ENCODE measurements around the gene GPR34.
A peak's percentile ranks its signal among the peaks of the same experiment; 100 is the strongest.
"Not testable (repeated sequence)": the region's sequence is repeated elsewhere in the genome, so short reads cannot be mapped to it uniquely, and the experiment has no call there.

The GPR34 gene

GRCh38 chrX:41670112-41670511, 18.7 kb upstream of the GPR34 start:
- DNase-seq (ENCODE audit: low read depth): no peak
- H3K27me3 ChIP-seq (replicated peaks; ENCODE audit: control insufficient read depth, insufficient read depth, low read length): peaks cover 15% of the 10 kb centered on the region
- H3K9me3 ChIP-seq (ENCODE audit: control insufficient read depth, low read length): no peaks in the 10 kb centered on the region
- no peak overlapping the region for H3K9ac ChIP-seq (ENCODE audit: low read length)
- H3K36me3 ChIP-seq (ENCODE audit: control insufficient read depth, insufficient read depth, low read length, severe bottlenecking): no peaks in the 10 kb centered on the region
- no peak overlapping the region for H3K4me3 ChIP-seq (ENCODE audit: low read length)
- H3K4me1 ChIP-seq (ENCODE audit: control insufficient read depth, insufficient read depth, low read length): peaks cover 10% of the 10 kb centered on the region

GRCh38 chrX:41671082-41671481, 17.7 kb upstream of the GPR34 start:
- peaks cover 5% of the 10 kb centered on the region for H3K4me1 ChIP-seq (ENCODE audit: control insufficient read depth, insufficient read depth, low read length)
- H3K4me3 ChIP-seq (ENCODE audit: low read length): no peak overlapping the region
- H3K9ac ChIP-seq (ENCODE audit: low read length): no peak overlapping the region
- H3K27me3 ChIP-seq (replicated peaks; ENCODE audit: control insufficient read depth, insufficient read depth, low read length): peaks cover 15% of the 10 kb centered on the region
- H3K9me3 ChIP-seq (ENCODE audit: control insufficient read depth, low read length): no peaks in the 10 kb centered on the region
- H3K36me3 ChIP-seq (ENCODE audit: control insufficient read depth, insufficient read depth, low read length, severe bottlenecking): no peaks in the 10 kb centered on the region
- no peak for DNase-seq (ENCODE audit: low read depth)

- DNase-seq (ENCODE audit: low read depth): no peak
- peaks cover 15% of the 10 kb centered on the region for H3K27me3 ChIP-seq (replicated peaks; ENCODE audit: control insufficient read depth, insufficient read depth, low read length)
- no peaks in the 10 kb centered on the region for H3K36me3 ChIP-seq (ENCODE audit: control insufficient read depth, insufficient read depth, low read length, severe bottlenecking)
- H3K4me3 ChIP-seq (ENCODE audit: low read length): no peak overlapping the region
- H3K9ac ChIP-seq (ENCODE audit: low read length): no peak overlapping the region
- H3K9me3 ChIP-seq (ENCODE audit: control insufficient read depth, low read length): no peaks in the 10 kb centered on the region
- H3K4me1 ChIP-seq (ENCODE audit: control insufficient read depth, insufficient read depth, low read length): no peaks in the 10 kb centered on the region
Observed at GRCh38 chrX:41672643-41673042, 16.1 kb upstream of the GPR34 start.

GRCh38 chrX:41676361-41676760, 12.4 kb upstream of the GPR34 start:
- not testable (repeated sequence) for H3K36me3 ChIP-seq (ENCODE audit: control insufficient read depth, insufficient read depth, low read length, severe bottlenecking); H3K27me3 ChIP-seq (replicated peaks; ENCODE audit: control insufficient read depth, insufficient read depth, low read length); H3K4me1 ChIP-seq (ENCODE audit: control insufficient read depth, insufficient read depth, low read length); H3K9ac ChIP-seq (ENCODE audit: low read length); H3K4me3 ChIP-seq (ENCODE audit: low read length); H3K9me3 ChIP-seq (ENCODE audit: control insufficient read depth, low read length); DNase-seq (ENCODE audit: low read depth)

- H3K9ac ChIP-seq (ENCODE audit: low read length): no peak overlapping the region
- H3K36me3 ChIP-seq (ENCODE audit: control insufficient read depth, insufficient read depth, low read length, severe bottlenecking): no peaks in the 10 kb centered on the region
- no peak for DNase-seq (ENCODE audit: low read depth)
- no peaks in the 10 kb centered on the region for H3K9me3 ChIP-seq (ENCODE audit: control insufficient read depth, low read length)
- H3K4me3 ChIP-seq (ENCODE audit: low read length): no peak overlapping the region
- no peaks in the 10 kb centered on the region for H3K4me1 ChIP-seq (ENCODE audit: control insufficient read depth, insufficient read depth, low read length)
- H3K27me3 ChIP-seq (replicated peaks; ENCODE audit: control insufficient read depth, insufficient read depth, low read length): peaks cover 8% of the 10 kb centered on the region
Observed at GRCh38 chrX:41677183-41678060, 11.4 kb upstream of the GPR34 start.

- Histone ChIP-seq H3K27me3 (replicated peaks; ENCODE audit: control insufficient read depth, insufficient read depth, low read length) (peaks cover 10% of the 10 kb centered on the region), H3K4me1 (ENCODE audit: control insufficient read depth, insufficient read depth, low read length) (no peaks in the 10 kb centered on the region), H3K9ac (ENCODE audit: low read length) (no peak overlapping the region), H3K36me3 (ENCODE audit: control insufficient read depth, insufficient read depth, low read length, severe bottlenecking) (no peaks in the 10 kb centered on the region), H3K4me3 (ENCODE audit: low read length) (no peak overlapping the region), H3K9me3 (ENCODE audit: control insufficient read depth, low read length) (no peaks in the 10 kb centered on the region)
- DNase-seq (ENCODE audit: low read depth): no peak
Observed at GRCh38 chrX:41684138-41684537, 4.6 kb upstream of the GPR34 start.

- Histone ChIP-seq H3K9ac (ENCODE audit: low read length) (no peak overlapping the region), H3K36me3 (ENCODE audit: control insufficient read depth, insufficient read depth, low read length, severe bottlenecking) (no peaks in the 10 kb centered on the region), H3K9me3 (ENCODE audit: control insufficient read depth, low read length) (no peaks in the 10 kb centered on the region), H3K4me1 (ENCODE audit: control insufficient read depth, insufficient read depth, low read length) (no peaks in the 10 kb centered on the region), H3K4me3 (ENCODE audit: low read length) (no peak overlapping the region), H3K27me3 (replicated peaks; ENCODE audit: control insufficient read depth, insufficient read depth, low read length) (peaks cover 10% of the 10 kb centered on the region)
- DNase-seq (ENCODE audit: low read depth): no peak
Observed at GRCh38 chrX:41684940-41685339, 3.8 kb upstream of the GPR34 start.

- Histone ChIP-seq H3K4me3 (ENCODE audit: low read length) (no peak overlapping the region), H3K9me3 (ENCODE audit: control insufficient read depth, low read length) (no peaks in the 10 kb centered on the region), H3K36me3 (ENCODE audit: control insufficient read depth, insufficient read depth, low read length, severe bottlenecking) (no peaks in the 10 kb centered on the region), H3K4me1 (ENCODE audit: control insufficient read depth, insufficient read depth, low read length) (peaks cover 6% of the 10 kb centered on the region), H3K9ac (ENCODE audit: low read length) (no peak overlapping the region), H3K27me3 (replicated peaks; ENCODE audit: control insufficient read depth, insufficient read depth, low read length) (peaks cover 8% of the 10 kb centered on the region)
- no peak for DNase-seq (ENCODE audit: low read depth)
Observed at GRCh38 chrX:41686788-41687187, 2.0 kb upstream of the GPR34 start.

GRCh38 chrX:41688156-41688555, 617 bp upstream of the GPR34 start:
- peaks cover 13% of the 10 kb centered on the region for H3K4me1 ChIP-seq (ENCODE audit: control insufficient read depth, insufficient read depth, low read length)
- peaks cover 6% of the 10 kb centered on the region for H3K27me3 ChIP-seq (replicated peaks; ENCODE audit: control insufficient read depth, insufficient read depth, low read length)
- no peaks in the 10 kb centered on the region for H3K9me3 ChIP-seq (ENCODE audit: control insufficient read depth, low read length)
- no peak for DNase-seq (ENCODE audit: low read depth)
- H3K9ac ChIP-seq (ENCODE audit: low read length): no peak overlapping the region
- H3K4me3 ChIP-seq (ENCODE audit: low read length): no peak overlapping the region
- H3K36me3 ChIP-seq (ENCODE audit: control insufficient read depth, insufficient read depth, low read length, severe bottlenecking): no peaks in the 10 kb centered on the region

- H3K27me3 ChIP-seq (replicated peaks; ENCODE audit: control insufficient read depth, insufficient read depth, low read length): peaks cover 12% of the 10 kb centered on the region
- no peak for DNase-seq (ENCODE audit: low read depth)
- H3K4me3 ChIP-seq (ENCODE audit: low read length): no peak overlapping the region
- no peak overlapping the region for H3K9ac ChIP-seq (ENCODE audit: low read length)
- H3K4me1 ChIP-seq (ENCODE audit: control insufficient read depth, insufficient read depth, low read length): peaks cover 13% of the 10 kb centered on the region
- H3K9me3 ChIP-seq (ENCODE audit: control insufficient read depth, low read length): no peaks in the 10 kb centered on the region
- H3K36me3 ChIP-seq (ENCODE audit: control insufficient read depth, insufficient read depth, low read length, severe bottlenecking): no peaks in the 10 kb centered on the region
Observed at GRCh38 chrX:41689711-41690110, 938 bp downstream of the GPR34 start.

- H3K9me3 ChIP-seq (ENCODE audit: control insufficient read depth, low read length): peaks cover 5% of the 10 kb centered on the region
- H3K9ac ChIP-seq (ENCODE audit: low read length): no peak overlapping the region
- no peaks in the 10 kb centered on the region for H3K36me3 ChIP-seq (ENCODE audit: control insufficient read depth, insufficient read depth, low read length, severe bottlenecking)
- peaks cover 13% of the 10 kb centered on the region for H3K27me3 ChIP-seq (replicated peaks; ENCODE audit: control insufficient read depth, insufficient read depth, low read length)
- H3K4me1 ChIP-seq (ENCODE audit: control insufficient read depth, insufficient read depth, low read length): peaks cover 13% of the 10 kb centered on the region
- H3K4me3 ChIP-seq (ENCODE audit: low read length): no peak overlapping the region
- DNase-seq (ENCODE audit: low read depth): peak; percentile 30
Observed at GRCh38 chrX:41692162-41692749, 3.5 kb downstream of the GPR34 start.
